Large intestine (tissue), 3 donors: Measurements from ENCODE around the gene SHISAL1. TPM values are rescaled to one million over a fixed set of nuclear protein-coding genes. Genes with fewer than 3 reads are reported as not detected.

ENCODE experiments used
- DNase-seq, 2 donors: peaks; one replicate each; pipeline versions ENCODE4 v3.0.0 to v3.0.0-alpha.2; 2013
- H3K27ac ChIP-seq: one replicate; pipeline ENCODE4 v1.5.1; 2013; ENCODE audit warnings: low read length
- H3K27me3 ChIP-seq: 2 replicates; pipeline ENCODE4 v1.6.1; 2013; ENCODE audit warnings: low read length; ENCODE audit not compliant: control insufficient read depth, insufficient read depth
- H3K36me3 ChIP-seq: 2 replicates; pipeline ENCODE4 v1.6.1; 2013; ENCODE audit warnings: low read length; ENCODE audit not compliant: control insufficient read depth, insufficient read depth
- H3K4me1 ChIP-seq: one replicate; pipeline ENCODE4 v1.6.1; 2013; ENCODE audit warnings: low read length; ENCODE audit not compliant: control insufficient read depth, insufficient read depth
- H3K4me3 ChIP-seq: one replicate; pipeline ENCODE4 v1.5.1; 2013; ENCODE audit warnings: low read length
- H3K9me3 ChIP-seq: one replicate; pipeline ENCODE4 v1.6.1; 2013; ENCODE audit warnings: mild to moderate bottlenecking, low read depth, low read length, moderate library complexity; ENCODE audit not compliant: control insufficient read depth
- WGBS: methylation state at CpG from one replicate; pipeline ENCODE4 v1.1.5; 2013; ENCODE audit warnings: low lambda C conversion rate; ENCODE audit not compliant: insufficient coverage; 5-methylcytosine and 5-hydroxymethylcytosine counted together
- polyA plus RNA-seq: library from polyadenylated mRNA; unstranded; fragments of 120-200 nt; gene quantifications from one replicate; pipeline ENCODE4 v1.2.1, GENCODE V29; 2013

SHISAL1 gene
- polyA plus RNA-seq, 1 donor, result 1.9 TPM

DNA sequence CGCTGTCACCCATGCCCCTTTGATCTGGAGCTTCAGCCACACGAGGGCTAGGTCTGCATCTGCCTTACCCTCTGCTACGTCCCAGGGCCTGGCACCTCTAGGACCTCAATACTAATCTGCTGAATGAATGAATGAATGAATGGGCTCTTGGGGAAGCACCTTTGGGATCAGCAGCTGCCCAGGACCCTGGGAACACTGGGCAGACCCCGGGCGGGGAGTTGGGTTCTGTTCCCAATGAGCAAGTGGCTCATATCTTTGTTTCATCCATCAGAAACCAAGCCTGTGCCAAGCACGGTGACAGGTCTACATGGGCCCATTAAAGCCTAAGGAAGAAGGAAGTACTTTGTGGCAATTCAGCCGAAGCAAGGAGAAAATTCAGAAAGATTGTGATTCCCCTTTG lies 41.5 kb upstream of the SHISAL1 start:
- no peaks in the 10 kb centered on the region for H3K9me3 ChIP-seq
- H3K36me3 ChIP-seq, result no peaks in the 10 kb centered on the region
- H3K4me1 ChIP-seq, result peaks cover 3% of the 10 kb centered on the region
- WGBS, result no CpG with 5 or more reads among the region's 7 CpGs
- no peak overlapping the region for H3K27ac ChIP-seq
- no peak overlapping the region for H3K4me3 ChIP-seq
- H3K27me3 ChIP-seq, result peaks cover 9% of the 10 kb centered on the region
- DNase-seq, result no peak

DNA sequence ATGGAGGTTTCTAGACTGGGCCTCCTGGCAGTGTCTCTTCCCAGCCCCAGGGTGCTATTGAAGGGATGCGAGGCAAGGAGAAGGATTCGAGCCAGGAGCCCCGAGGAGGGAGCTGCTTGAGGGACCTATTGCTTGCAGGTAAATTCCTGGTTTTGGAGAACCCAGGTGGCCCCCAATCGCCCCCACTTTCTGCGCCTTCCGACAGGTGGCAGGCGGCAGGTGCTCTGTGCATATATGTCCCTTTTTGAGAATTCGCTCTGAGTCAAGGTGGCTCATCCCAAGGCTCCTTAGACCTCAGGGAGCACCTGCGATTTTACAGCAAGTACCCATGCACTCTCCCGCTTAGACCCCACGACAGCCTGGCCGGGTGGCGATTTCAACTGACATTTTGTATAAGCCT lies 40.3 kb upstream of the SHISAL1 start:
- H3K4me1 ChIP-seq, result peaks cover 3% of the 10 kb centered on the region
- no CpG with 5 or more reads among the region's 13 CpGs for WGBS
- H3K9me3 ChIP-seq, result no peaks in the 10 kb centered on the region
- DNase-seq, result no peak
- H3K36me3 ChIP-seq, result no peaks in the 10 kb centered on the region
- H3K4me3 ChIP-seq, result no peak overlapping the region
- no peak overlapping the region for H3K27ac ChIP-seq
- peaks cover 5% of the 10 kb centered on the region for H3K27me3 ChIP-seq

DNA sequence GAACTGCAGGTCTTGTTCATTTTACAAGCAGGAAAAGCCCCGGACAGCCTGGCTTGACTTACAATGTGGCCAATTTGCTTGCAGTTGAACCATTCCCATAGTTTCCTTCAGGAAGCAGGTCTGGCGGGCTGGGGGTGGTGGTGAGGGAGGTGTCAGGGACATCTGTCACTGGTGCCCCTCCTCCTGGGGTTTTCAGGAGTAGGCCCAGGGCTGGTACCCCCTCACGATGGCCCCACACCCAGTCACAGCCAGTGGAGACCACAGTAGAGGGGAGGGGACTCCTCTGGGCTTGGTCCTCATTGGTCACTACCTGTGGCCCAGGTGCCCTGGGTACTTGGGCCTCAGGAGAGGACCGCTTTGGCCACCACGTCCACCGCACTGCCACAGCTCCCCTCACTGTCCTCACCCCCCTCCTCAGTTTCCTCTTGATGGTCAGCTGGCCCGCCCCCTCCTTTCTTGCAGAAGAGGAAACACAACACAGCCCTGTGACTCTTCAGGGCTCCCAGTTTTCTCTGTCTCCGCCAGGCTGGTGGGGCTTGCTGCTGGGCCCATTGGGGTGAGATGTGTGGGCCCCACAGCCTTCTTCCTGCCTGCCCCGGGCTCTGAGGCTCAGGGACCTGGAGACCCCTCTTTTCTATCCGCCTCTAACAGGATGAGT lies 39.8 kb upstream of the SHISAL1 start:
- Histone ChIP-seq H3K9me3 (no peaks in the 10 kb centered on the region), H3K4me1 (peaks cover 3% of the 10 kb centered on the region), H3K27me3 (peaks cover 2% of the 10 kb centered on the region), H3K27ac (no peak overlapping the region), H3K4me3 (no peak overlapping the region), H3K36me3 (no peaks in the 10 kb centered on the region)
- WGBS, result no CpG with 5 or more reads among the region's 10 CpGs
- DNase-seq, result no peak

DNA sequence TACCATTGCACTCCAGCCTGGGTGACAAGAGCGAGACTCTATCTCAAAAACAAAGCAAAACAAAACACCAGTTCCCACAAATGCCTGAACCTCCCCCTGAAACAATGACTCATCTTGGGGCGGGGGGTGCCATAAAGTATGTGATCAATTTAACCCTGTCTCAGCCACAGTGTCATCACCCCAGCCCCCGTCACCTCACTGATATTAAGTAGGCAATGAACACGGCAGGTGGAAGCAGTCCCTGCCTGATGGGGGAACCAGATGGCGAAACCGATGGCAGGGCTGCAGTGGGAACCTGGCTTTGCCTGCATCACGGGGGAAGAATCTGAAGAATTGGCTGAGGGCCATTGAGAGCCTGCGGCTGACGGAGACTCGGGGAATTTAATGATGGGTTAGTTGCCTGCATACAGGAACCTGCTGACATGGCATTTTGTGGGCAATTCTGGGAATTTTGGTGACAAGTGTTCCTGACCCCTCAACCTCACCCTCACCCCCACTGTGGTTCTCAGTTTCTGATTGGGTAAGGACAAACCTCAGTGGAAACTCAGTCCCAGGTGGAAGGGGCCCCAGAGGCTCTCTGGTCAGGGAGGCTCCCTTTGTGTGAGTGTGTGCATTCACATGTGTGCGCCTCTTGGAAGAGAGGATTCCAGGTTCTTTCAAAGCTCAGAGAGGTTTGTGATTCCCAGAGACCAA lies 39.1 kb upstream of the SHISAL1 start:
- Histone ChIP-seq H3K27me3 (peaks cover 2% of the 10 kb centered on the region), H3K36me3 (no peaks in the 10 kb centered on the region), H3K9me3 (no peaks in the 10 kb centered on the region), H3K27ac (no peak overlapping the region), H3K4me3 (no peak overlapping the region), H3K4me1 (peaks cover 3% of the 10 kb centered on the region)
- peak in 1 of 2 donors; percentile 17 for DNase-seq
- WGBS, result no CpG with 5 or more reads among the region's 11 CpGs

DNA sequence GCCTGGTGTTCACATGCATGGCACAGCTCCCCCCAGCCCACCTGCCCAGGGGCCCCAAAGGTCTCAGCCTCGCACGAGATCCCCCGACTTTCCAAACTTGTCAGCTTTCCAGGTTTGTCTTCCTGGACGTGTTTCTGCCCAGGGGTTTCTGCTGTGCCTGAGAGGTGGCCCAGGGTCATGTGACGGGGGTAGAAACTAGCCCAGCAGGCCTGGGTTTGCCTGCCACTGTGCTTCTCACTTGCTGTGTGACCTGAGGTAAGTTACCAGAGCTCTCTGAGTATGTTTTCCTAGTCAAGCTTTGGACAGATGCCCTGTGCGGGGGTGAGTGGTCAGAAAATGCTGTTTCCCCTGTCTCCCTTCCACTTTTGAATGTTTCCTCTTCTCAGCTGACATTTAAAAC lies 38.3 kb upstream of the SHISAL1 start:
- WGBS, result no CpG with 5 or more reads among the region's 6 CpGs
- peaks cover 3% of the 10 kb centered on the region for H3K4me1 ChIP-seq

DNA sequence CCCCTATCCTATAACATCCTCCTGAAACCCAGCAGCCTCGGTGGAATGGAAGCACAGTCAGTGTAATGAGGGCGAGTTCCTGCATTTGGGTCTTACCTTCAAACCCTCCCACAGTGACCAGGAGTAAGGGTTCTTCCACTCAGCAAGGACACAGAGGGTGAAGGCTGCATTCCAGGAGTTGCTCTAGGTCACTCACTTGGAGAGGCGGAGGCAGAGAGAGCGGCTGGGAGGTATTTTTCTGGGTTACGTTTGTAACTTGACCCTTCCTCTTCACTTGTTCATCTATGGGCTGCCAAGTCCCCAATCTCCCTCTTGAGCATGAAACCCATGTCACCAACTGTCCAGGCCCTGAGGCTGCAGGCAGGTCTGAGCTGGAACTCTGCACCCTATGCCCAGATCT lies 36.8 kb upstream of the SHISAL1 start:
- H3K9me3 ChIP-seq, result no peaks in the 10 kb centered on the region
- peaks cover 3% of the 10 kb centered on the region for H3K4me1 ChIP-seq
- no CpG with 5 or more reads among the region's 5 CpGs for WGBS
- H3K27ac ChIP-seq, result no peak overlapping the region
- no peak overlapping the region for H3K4me3 ChIP-seq
- H3K36me3 ChIP-seq, result no peaks in the 10 kb centered on the region
- peaks cover 2% of the 10 kb centered on the region for H3K27me3 ChIP-seq
- no peak for DNase-seq

More for the DNA sequence above, 38.3 kb upstream of the SHISAL1 start:
- Histone ChIP-seq H3K27me3 (peaks cover 2% of the 10 kb centered on the region), H3K9me3 (no peaks in the 10 kb centered on the region), H3K4me3 (no peak overlapping the region), H3K27ac (no peak overlapping the region), H3K36me3 (no peaks in the 10 kb centered on the region)
- DNase-seq, result no peak

DNA sequence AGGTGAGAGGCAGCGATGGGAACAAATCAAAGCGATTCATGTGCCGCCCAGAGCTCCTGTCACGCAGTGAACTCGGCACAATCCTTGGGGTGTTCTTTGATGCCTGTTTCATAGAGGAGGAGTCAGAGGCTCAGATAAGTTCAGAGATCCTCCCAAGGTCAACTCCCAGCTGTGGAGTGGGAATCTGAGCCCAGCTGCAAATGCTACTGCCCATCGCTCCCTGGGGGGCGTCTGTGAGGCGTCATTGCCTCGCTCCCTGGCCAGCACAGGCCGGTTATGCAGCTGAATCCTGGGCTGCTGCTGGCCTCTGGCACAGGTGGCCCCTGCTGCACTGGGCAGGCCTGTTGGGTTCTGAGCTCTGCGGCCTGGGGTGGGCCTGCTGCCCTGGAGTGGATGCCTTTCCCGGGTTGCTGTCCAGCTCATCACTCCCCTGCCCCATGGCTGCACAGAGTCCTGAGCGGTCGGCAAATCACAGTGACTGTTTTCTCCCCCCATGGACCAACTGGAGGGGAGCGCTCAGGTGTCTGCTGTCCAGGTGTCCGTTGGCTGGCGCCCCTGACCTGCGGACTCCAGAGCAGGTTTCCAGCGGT lies 36.3 kb upstream of the SHISAL1 start:
- Histone ChIP-seq H3K9me3 (no peaks in the 10 kb centered on the region), H3K27ac (no peak overlapping the region), H3K4me1 (peaks cover 3% of the 10 kb centered on the region), H3K36me3 (no peaks in the 10 kb centered on the region), H3K27me3 (peaks cover 2% of the 10 kb centered on the region), H3K4me3 (no peak overlapping the region)
- WGBS, result no CpG with 5 or more reads among the region's 19 CpGs
- no peak for DNase-seq

DNA sequence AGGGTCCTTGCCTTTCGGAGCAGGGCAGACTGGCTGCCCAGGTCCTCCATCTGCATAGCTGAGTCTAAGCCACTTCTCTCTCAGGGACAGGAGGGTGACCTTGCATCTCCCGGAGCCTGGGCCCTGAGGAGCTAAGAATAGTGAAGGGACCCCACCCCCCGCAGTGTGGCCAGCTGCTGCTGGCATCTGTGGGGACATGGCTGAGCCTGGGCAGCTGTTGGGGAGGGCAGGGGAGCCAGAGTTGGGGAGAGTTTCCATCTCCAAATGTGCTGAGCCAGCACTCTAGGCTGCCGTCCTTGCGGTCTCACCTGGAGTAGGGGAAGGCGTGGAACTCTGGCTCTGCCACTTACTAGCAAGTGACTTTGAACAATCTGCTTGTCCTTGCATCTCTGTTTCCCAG lies 34.8 kb upstream of the SHISAL1 start:
- H3K4me3 ChIP-seq, result no peak overlapping the region
- no peaks in the 10 kb centered on the region for H3K36me3 ChIP-seq
- DNase-seq, result no peak
- H3K27me3 ChIP-seq, result peaks cover 2% of the 10 kb centered on the region
- H3K4me1 ChIP-seq, result peaks cover 3% of the 10 kb centered on the region
- H3K27ac ChIP-seq, result no peak overlapping the region
- WGBS, result no CpG with 5 or more reads among the region's 6 CpGs
- H3K9me3 ChIP-seq, result no peaks in the 10 kb centered on the region

DNA sequence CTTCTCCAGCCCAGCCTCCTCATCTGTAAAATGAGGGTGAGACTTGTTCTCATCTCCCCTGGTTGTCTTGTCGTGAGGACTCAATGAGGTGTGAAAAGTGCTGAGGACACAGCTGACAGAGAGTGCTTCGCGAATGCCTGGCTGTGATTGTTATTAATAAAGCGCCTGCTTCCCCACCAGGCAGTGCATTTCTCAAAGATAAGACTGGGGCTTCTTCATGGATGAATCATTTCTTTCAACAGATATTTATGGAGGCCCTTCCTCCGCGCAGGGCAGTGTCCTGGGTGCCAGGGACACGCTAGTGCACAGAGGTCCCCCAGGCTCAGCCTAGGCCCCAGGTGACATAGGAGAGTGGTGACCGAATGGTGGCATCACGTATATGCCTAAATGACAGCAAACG lies 34.3 kb upstream of the SHISAL1 start:
- Histone ChIP-seq H3K36me3 (no peaks in the 10 kb centered on the region), H3K27ac (no peak overlapping the region), H3K27me3 (peaks cover 2% of the 10 kb centered on the region), H3K4me1 (peaks cover 3% of the 10 kb centered on the region), H3K4me3 (no peak overlapping the region), H3K9me3 (no peaks in the 10 kb centered on the region)
- no CpG with 5 or more reads among the region's 10 CpGs for WGBS
- DNase-seq, result no peak

DNA sequence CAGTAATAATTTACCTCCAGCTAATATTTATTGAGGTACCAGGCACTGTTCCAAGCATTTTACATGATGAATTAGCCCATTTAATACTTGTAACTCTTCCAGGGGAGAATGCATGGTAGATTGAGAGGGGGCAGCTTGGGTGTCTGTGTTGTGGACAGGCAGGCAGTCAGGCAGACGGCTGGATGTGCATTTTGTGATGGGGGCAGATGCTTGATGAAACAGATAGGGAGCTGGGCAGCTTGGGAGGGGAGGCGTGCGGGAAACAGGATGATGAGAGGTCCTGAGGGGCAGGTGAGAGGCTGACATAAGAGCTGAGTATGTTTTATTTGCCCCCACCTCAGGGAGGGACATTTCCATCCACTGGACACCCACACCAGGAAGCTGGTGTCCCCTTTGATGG lies 33.1 kb upstream of the SHISAL1 start:
- no peak for DNase-seq
- Histone ChIP-seq H3K36me3 (no peaks in the 10 kb centered on the region), H3K27me3 (peaks cover 6% of the 10 kb centered on the region), H3K4me1 (no peaks in the 10 kb centered on the region), H3K4me3 (no peak overlapping the region), H3K27ac (no peak overlapping the region), H3K9me3 (no peaks in the 10 kb centered on the region)
- no CpG with 5 or more reads among the region's 3 CpGs for WGBS
